Measurements from ENCODE around the gene TINCR. TPM values are rescaled to one million over a fixed set of nuclear protein-coding genes. Genes with fewer than 3 reads are reported as not detected.

Gene TINCR
- total RNA-seq, 2 experiments from 2014 or later: 0.26 to 0.68 TPM

DNA sequence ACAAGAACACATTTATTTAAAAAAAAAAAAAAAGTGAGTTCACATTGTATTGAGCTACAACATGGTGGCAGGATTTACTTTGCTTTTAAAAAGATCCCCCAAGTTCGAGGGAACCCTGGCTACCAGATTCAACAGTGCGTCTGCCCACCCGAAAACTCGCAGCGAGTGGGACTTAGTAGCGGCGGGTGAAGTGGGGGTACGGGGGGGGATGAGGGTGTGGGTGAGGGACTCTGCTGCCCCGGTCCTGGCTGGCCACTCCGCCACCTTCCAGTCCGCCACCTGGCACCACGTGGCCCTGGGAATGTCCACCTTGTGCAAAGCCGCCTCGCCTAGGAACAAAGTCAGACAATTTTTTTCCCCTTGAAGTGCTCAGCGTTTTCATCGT, 19.3 kb upstream of the TINCR start:
- ATAC-seq (no peak), DNase-seq (no peak)
- H3K9me3 Mint-ChIP-seq (ENCODE audit: insufficient read depth): no peaks in the 10 kb centered on the region
- H3K4me1 Mint-ChIP-seq (ENCODE audit: low read depth): peaks cover 13% of the 10 kb centered on the region
- ChIA-PET POLR2A (no interaction called here), CTCF (no interaction called here)
- no peak overlapping the region for H3K4me3 Mint-ChIP-seq
- H3K27me3 Mint-ChIP-seq (ENCODE audit: low read depth): no peaks in the 10 kb centered on the region
- H3K36me3 Mint-ChIP-seq (ENCODE audit: low read depth): peaks cover 38% of the 10 kb centered on the region
- no peak overlapping the region for H3K27ac Mint-ChIP-seq

DNA sequence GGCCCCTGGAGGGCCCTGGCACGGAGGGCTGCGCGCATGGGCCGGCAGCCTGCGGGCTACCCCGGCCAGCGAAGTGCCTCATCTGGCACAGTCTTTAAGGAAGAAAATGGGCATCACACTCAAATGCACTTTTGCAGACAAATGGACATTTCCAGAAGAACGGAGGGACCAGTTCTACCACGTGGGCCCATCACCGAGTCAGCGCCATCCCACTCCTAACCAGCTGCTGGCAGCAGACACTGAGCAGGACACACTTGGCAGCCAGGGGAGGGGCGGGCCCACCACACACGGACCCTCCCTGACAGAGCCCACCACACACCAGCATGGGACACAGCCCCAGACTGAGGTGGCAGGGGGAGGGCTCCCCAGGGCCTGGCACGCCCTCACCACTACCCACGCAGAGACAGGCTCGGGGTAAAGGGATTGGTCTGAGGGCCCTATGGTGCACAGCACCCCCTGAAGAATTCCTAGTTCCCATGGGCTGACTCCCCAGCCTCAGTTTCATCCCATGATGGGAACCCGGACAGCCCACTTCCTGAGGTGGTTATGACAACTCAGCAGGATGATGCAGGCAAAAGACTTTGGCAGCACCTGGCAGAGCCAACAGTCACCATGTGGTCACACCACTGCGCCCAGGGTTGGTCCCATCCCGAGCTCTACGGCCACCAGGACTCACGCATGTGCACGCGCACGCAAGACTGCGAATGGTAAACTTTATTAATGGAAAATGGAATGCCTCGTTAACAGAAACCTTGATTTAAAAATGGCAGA, 18.7 kb upstream of the TINCR start:
- no peak overlapping the region for H3K27ac Mint-ChIP-seq
- H3K9me3 Mint-ChIP-seq (ENCODE audit: insufficient read depth): no peaks in the 10 kb centered on the region
- ATAC-seq: no peak
- H3K4me1 Mint-ChIP-seq (ENCODE audit: low read depth): peaks cover 13% of the 10 kb centered on the region
- H3K4me3 Mint-ChIP-seq: no peak overlapping the region
- no peaks in the 10 kb centered on the region for H3K27me3 Mint-ChIP-seq (ENCODE audit: low read depth)
- DNase-seq: no peak
- peaks cover 32% of the 10 kb centered on the region for H3K36me3 Mint-ChIP-seq (ENCODE audit: low read depth)
- POLR2A ChIA-PET: interaction anchor here (0.5 kb wide), 1 partner anchor 1044 kb away, joined by 3 read pairs; no protein-coding TSS in a partner anchor
- CTCF ChIA-PET: interaction anchor here (1.1 kb wide), 1 partner anchor 39 kb away, joined by 3 read pairs; no protein-coding TSS in a partner anchor

DNA sequence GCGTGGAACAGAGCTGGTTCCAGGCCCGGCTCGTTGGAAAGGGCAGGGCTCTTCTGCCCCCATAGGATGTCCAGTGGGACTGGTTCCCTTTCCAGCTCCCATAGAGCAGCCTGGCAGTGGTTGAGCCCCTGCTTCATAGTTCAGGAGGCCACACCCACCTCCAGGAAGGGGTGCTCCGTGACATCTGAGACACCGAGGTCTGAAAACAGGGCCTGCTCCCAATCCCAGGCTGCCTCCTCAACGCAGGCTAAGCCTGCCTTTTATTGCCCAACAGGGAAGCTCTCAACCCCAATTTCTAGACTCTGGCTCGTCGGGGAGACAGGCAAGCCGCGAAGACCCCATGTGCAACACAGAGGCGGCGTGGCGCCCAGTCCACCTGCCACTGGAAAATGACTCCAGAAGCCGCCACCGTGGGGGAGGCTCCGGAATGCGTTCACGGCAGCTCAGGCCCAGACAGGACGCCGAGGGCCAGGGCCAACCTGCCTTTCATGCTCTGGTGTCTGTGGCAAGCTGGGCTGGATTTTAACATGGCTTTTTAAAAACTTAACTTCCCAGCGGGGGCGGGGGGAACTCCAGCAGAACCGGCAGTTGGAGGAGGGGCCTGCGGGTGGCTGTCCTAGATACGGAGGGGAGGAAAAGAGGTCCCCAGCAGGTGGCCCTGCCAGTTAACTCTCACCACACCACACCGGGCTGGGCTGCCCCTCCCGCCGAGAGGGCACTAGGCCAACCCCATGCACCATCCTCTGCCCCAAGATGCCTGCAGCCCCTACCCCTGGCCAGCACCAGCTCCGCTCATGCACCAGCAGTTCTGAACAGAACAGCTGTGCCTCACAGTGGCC, 17.9 kb upstream of the TINCR start:
- ATAC-seq (peak; percentile 23), DNase-seq (peak; percentile 28)
- Mint-ChIP-seq H3K27ac (peak overlapping the region; percentile 46), H3K36me3 (ENCODE audit: low read depth) (peaks cover 29% of the 10 kb centered on the region), H3K9me3 (ENCODE audit: insufficient read depth) (no peaks in the 10 kb centered on the region), H3K27me3 (ENCODE audit: low read depth) (no peaks in the 10 kb centered on the region), H3K4me3 (no peak overlapping the region), H3K4me1 (ENCODE audit: low read depth) (peaks cover 13% of the 10 kb centered on the region)
- CTCF ChIA-PET: interaction anchor here (1.1 kb wide), 1 partner anchor 38 kb away, joined by 3 read pairs; no protein-coding TSS in a partner anchor
- POLR2A ChIA-PET: interaction anchor here (0.5 to 0.8 kb wide), 2 partner anchors 40 to 1044 kb away, joined by 3 read pairs; no protein-coding TSS in a partner anchor

- H3K4me1 Mint-ChIP-seq (ENCODE audit: low read depth): peaks cover 4% of the 10 kb centered on the region
- no peaks in the 10 kb centered on the region for H3K27me3 Mint-ChIP-seq (ENCODE audit: low read depth)
- H3K4me3 Mint-ChIP-seq: no peak overlapping the region
- H3K27ac Mint-ChIP-seq: no peak overlapping the region
- DNase-seq: no peak
- ATAC-seq: no peak
- no peaks in the 10 kb centered on the region for H3K36me3 Mint-ChIP-seq (ENCODE audit: low read depth)
- POLR2A ChIA-PET: no interaction called here
- H3K9me3 Mint-ChIP-seq (ENCODE audit: insufficient read depth): no peaks in the 10 kb centered on the region
- CTCF ChIA-PET: interaction anchor here (1.5 to 1.7 kb wide), 2 partner anchors 33 to 41 kb away, joined by 6 to 11 read pairs; no protein-coding TSS in a partner anchor
These were observed 12.4 kb upstream of the TINCR start for GRCh38 chr19:5580161-5580571.

- Mint-ChIP-seq H3K4me1 (ENCODE audit: low read depth) (peaks cover 4% of the 10 kb centered on the region), H3K36me3 (ENCODE audit: low read depth) (no peaks in the 10 kb centered on the region), H3K27ac (no peak overlapping the region), H3K9me3 (ENCODE audit: insufficient read depth) (no peaks in the 10 kb centered on the region), H3K4me3 (no peak overlapping the region), H3K27me3 (ENCODE audit: low read depth) (no peaks in the 10 kb centered on the region)
- ChIA-PET CTCF (interaction anchor here (1.5 to 1.7 kb wide), 2 partner anchors 32 to 41 kb away, joined by 6 to 11 read pairs; no protein-coding TSS in a partner anchor), POLR2A (interaction anchor here (1.2 kb wide), 1 partner anchor 10 kb away, joined by 3 read pairs; no protein-coding TSS in a partner anchor)
- no peak for ATAC-seq
- no peak for DNase-seq
These were observed 11.9 kb upstream of the TINCR start for GRCh38 chr19:5579697-5580096.

GRCh38 chr19:5579286-5579685, 11.5 kb upstream of the TINCR start:
- DNase-seq: no peak
- no peak for ATAC-seq
- Mint-ChIP-seq H3K27ac (no peak overlapping the region), H3K27me3 (ENCODE audit: low read depth) (no peaks in the 10 kb centered on the region), H3K4me3 (no peak overlapping the region), H3K36me3 (ENCODE audit: low read depth) (no peaks in the 10 kb centered on the region), H3K9me3 (ENCODE audit: insufficient read depth) (no peaks in the 10 kb centered on the region), H3K4me1 (ENCODE audit: low read depth) (peaks cover 4% of the 10 kb centered on the region)
- ChIA-PET CTCF (interaction anchor here (1.5 to 1.7 kb wide), 2 partner anchors 32 to 42 kb away, joined by 6 to 11 read pairs; no protein-coding TSS in a partner anchor), POLR2A (interaction anchor here (1.2 kb wide), 1 partner anchor 10 kb away, joined by 3 read pairs; no protein-coding TSS in a partner anchor)

- ChIA-PET POLR2A (interaction anchor here (1.2 kb wide), 1 partner anchor 11 kb away, joined by 3 read pairs; no protein-coding TSS in a partner anchor), CTCF (interaction anchor here (1.6 kb wide), 1 partner anchor 31 kb away, joined by 6 read pairs; no protein-coding TSS in a partner anchor)
- no peaks in the 10 kb centered on the region for H3K36me3 Mint-ChIP-seq (ENCODE audit: low read depth)
- peak overlapping the region; percentile 15 for H3K27ac Mint-ChIP-seq
- peak; percentile 87 for ATAC-seq
- H3K4me3 Mint-ChIP-seq: no peak overlapping the region
- H3K9me3 Mint-ChIP-seq (ENCODE audit: insufficient read depth): no peaks in the 10 kb centered on the region
- no peaks in the 10 kb centered on the region for H3K27me3 Mint-ChIP-seq (ENCODE audit: low read depth)
- peak; percentile 80 for DNase-seq
- H3K4me1 Mint-ChIP-seq (ENCODE audit: low read depth): peaks cover 4% of the 10 kb centered on the region
These were observed 10.5 kb upstream of the TINCR start for GRCh38 chr19:5578097-5578846.

DNA sequence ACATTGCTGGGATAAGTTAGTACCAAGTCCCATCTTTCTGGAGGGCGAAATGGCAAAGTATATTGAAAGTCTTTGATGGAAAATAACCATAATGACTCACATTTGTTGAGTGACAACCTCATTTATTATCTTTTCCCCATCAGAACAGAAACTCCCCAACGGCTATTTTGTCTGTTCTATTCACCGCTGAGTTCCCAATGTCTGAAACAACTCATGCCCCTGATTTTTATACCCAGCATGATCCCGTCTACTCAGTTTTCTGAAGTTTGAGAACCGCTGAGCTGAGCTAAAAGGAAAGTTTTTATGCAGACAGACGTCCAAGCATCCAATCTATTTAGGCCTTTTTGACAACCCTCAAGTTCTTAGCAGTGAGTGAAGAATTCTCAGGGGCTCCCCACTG, 7.8 kb upstream of the TINCR start:
- no peak overlapping the region for H3K4me3 Mint-ChIP-seq
- no peak for ATAC-seq
- ChIA-PET POLR2A (no interaction called here), CTCF (interaction anchor here (1.0 kb wide), 1 partner anchor 28 kb away, joined by 3 read pairs; no protein-coding TSS in a partner anchor)
- H3K27me3 Mint-ChIP-seq (ENCODE audit: low read depth): no peaks in the 10 kb centered on the region
- no peaks in the 10 kb centered on the region for H3K9me3 Mint-ChIP-seq (ENCODE audit: insufficient read depth)
- no peaks in the 10 kb centered on the region for H3K36me3 Mint-ChIP-seq (ENCODE audit: low read depth)
- H3K27ac Mint-ChIP-seq: no peak overlapping the region
- no peak for DNase-seq
- peaks cover 4% of the 10 kb centered on the region for H3K4me1 Mint-ChIP-seq (ENCODE audit: low read depth)

DNA sequence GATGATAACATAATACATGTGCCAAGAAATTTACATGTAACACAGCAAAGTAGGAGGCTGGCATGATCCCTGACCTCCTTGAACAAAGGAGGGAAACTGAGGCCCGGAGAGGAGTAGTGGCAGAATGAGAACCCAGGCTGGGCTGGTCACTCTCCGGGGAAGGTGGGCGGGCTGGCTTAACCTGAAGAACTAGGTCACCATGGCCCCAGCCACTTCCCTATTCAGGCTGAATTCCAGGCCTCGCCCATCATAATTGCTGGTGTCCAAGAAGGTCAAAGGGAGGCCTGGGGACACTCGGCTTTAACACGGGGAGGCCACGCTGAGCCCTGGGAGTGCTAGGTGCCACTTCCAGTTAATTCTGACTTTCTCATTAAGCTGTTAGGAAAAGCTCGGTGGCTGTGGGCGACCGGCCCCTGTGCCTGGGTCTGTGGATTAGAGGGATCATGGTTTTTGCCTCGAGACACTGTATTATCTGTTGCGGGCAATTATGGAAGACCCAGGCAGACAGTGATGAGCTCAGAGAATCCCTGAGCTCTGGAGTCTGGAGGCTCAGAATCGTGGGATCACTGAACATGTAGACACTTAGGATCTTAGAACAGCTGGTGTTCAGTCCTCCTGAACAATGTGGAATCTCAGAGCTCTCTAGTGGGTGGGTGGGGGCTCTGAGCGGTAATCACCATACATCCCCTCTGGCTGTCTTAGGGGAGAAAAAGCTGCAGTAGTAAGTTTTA, 5.0 kb upstream of the TINCR start:
- POLR2A ChIA-PET: interaction anchor here (0.6 kb wide), 1 partner anchor 850 kb away, joined by 3 read pairs; no protein-coding TSS in a partner anchor
- H3K4me3 Mint-ChIP-seq: no peak overlapping the region
- no peak overlapping the region for H3K27ac Mint-ChIP-seq
- CTCF ChIA-PET: interaction anchor here (0.6 to 1.1 kb wide), 2 partner anchors 24 to 1620 kb away, joined by 3 to 4 read pairs; no protein-coding TSS in a partner anchor
- H3K9me3 Mint-ChIP-seq (ENCODE audit: insufficient read depth): no peaks in the 10 kb centered on the region
- ATAC-seq (no peak), DNase-seq (no peak)
- H3K4me1 Mint-ChIP-seq (ENCODE audit: low read depth): no peaks in the 10 kb centered on the region
- no peaks in the 10 kb centered on the region for H3K36me3 Mint-ChIP-seq (ENCODE audit: low read depth)
- no peaks in the 10 kb centered on the region for H3K27me3 Mint-ChIP-seq (ENCODE audit: low read depth)

DNA sequence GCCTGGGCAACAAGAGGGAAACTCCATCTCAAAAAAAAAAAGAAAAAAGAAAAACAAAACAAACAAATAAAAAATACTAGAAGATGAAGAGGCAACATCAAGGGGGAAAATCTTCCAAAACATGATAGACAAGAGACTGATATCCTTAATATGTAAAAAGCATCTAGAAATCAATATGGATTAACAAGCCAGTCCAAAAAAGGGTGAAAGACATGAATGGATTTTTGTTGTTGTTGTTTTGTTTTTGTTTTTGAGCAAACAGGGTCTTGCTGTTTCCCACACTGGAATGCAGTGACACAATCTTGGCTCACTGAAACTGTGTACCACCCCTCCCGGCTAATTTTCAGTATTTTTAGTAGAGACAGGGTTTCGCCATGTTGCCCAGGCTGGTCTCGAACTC, 4.0 kb upstream of the TINCR start:
- Mint-ChIP-seq H3K4me1 (ENCODE audit: low read depth) (no peaks in the 10 kb centered on the region), H3K27ac (no peak overlapping the region), H3K4me3 (no peak overlapping the region), H3K36me3 (ENCODE audit: low read depth) (no peaks in the 10 kb centered on the region), H3K27me3 (ENCODE audit: low read depth) (no peaks in the 10 kb centered on the region), H3K9me3 (ENCODE audit: insufficient read depth) (no peaks in the 10 kb centered on the region)
- POLR2A ChIA-PET: no interaction called here
- ATAC-seq (no peak), DNase-seq (no peak)
- CTCF ChIA-PET: no interaction called here

Data from activated CD8-positive, alpha-beta T cell treated with anti-CD3 and anti-CD28 coated beads, Interleukin-2, amount 10 ng/mL, durations not matched to agents 7 days and 5 days (primary cell).